ENCODE results near the gene CEACAM21. TPM values are rescaled to one million over a fixed set of nuclear protein-coding genes. Genes with fewer than 3 reads are reported as not detected.

The CEACAM21 gene
- 5.6 TPM for total RNA-seq
- 1.2 TPM for polyA plus RNA-seq (ENCODE audit: insufficient read depth, low read depth, low replicate concordance)
- long read RNA-seq, donor 1, result 0 reads
- long read RNA-seq, donor 2, result 0 reads
- long read RNA-seq, donor 3, result 0 reads
- long read RNA-seq, donor 4, result 0 reads
- long read RNA-seq, donor 5, result 0 reads
- long read RNA-seq, donor 6, partial matches to known transcripts, result 0 of 1 reads
- long read RNA-seq, donor 6, other reads (novel, unspliced or antisense), result 0 of 1 reads
- long read RNA-seq, donor 7, partial matches to known transcripts, result 0 of 4 reads
- long read RNA-seq, donor 7, other reads (novel, unspliced or antisense), result 3 of 4 reads
- long read RNA-seq, donor 8, result 0 reads
- long read RNA-seq, donor 9, result 0 reads
- long read RNA-seq, donor 10, result 0 reads

- no peak within 1 kb of the TSS for H3K9ac ChIP-seq (ENCODE audit: low read length in 3 of 3)
- H3K27ac ChIP-seq (ENCODE audit: low read depth in 2 of 2, low read length in 2 of 2), result peak within 1 kb of the TSS in 1 of 2 donors; percentile 33
- DNase-seq (peak in 1 of 5 donors; percentile 28), FAIRE-seq (no peak)
- TF ChIP-seq, protein P1, sequence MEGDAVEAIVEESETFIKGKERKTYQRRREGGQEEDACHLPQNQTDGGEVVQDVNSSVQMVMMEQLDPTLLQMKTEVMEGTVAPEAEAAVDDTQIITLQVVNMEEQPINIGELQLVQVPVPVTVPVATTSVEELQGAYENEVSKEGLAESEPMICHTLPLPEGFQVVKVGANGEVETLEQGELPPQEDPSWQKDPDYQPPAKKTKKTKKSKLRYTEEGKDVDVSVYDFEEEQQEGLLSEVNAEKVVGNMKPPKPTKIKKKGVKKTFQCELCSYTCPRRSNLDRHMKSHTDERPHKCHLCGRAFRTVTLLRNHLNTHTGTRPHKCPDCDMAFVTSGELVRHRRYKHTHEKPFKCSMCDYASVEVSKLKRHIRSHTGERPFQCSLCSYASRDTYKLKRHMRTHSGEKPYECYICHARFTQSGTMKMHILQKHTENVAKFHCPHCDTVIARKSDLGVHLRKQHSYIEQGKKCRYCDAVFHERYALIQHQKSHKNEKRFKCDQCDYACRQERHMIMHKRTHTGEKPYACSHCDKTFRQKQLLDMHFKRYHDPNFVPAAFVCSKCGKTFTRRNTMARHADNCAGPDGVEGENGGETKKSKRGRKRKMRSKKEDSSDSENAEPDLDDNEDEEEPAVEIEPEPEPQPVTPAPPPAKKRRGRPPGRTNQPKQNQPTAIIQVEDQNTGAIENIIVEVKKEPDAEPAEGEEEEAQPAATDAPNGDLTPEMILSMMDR (IDR thresholded peaks at IDR 0.05; ENCODE audit: borderline replicate concordance, extremely low read depth, insufficient read depth), result no peak
- no peak within 1 kb of the TSS for H3K4me3 ChIP-seq (ENCODE audit: low read length in 3 of 3)
- no peaks in the 10 kb centered on the region for H3K36me3 ChIP-seq (ENCODE audit: control insufficient read depth in 2 of 3, insufficient read depth in 3 of 3, low read length in 3 of 3)
- intact Hi-C loops (cut with DNase I), result loop anchor here (10.0 kb wide), 1 partner anchor 131 kb away; the partner anchor contains the start of gene ERICH4
- H3K27me3 ChIP-seq (ENCODE audit: control insufficient read depth, insufficient read depth, low read length), result no peaks in the 10 kb centered on the region
- peaks cover 0 to 3% (median 0%) of the 10 kb centered on the region in 3 donors for H3K9me3 ChIP-seq (ENCODE audit: control insufficient read depth in 2 of 3, insufficient read depth in 1 of 3, low read length in 3 of 3)
- no peaks in the 10 kb centered on the region for H3K4me1 ChIP-seq (ENCODE audit: control insufficient read depth in 2 of 3, insufficient read depth in 2 of 3, low read depth in 1 of 3, low read length in 3 of 3)
Measured at GRCh38 chr19:41575998-41576397, at the start of gene CEACAM21. TSS of gene CEACAM21 (plus strand) at chr19:41576166. CDS start at chr19:41576275, 109 bp downstream.

DNA sequence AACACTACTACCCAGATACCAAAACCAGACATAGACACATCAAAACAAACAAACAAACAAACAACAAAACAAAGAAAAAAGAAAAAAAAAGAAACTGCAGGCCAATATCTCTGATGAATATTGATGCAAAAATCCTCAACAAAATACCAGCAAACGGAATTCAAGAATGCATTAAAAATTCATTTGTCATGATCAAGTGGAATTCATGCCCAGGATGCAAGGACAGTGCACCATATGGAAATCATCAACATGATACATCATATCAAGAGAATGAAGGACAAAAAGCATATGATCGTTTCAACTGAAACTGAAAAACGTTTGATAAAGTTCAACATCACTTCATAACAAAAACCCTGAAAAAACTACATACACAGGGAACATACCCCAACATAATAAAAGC is 48.9 kb upstream of the CEACAM21 start:
- no peak for DNase-seq
- no peak overlapping the region for H3K4me3 ChIP-seq (ENCODE audit: low read length in 3 of 3)
- TF ChIP-seq, protein P1 (IDR thresholded peaks at IDR 0.05; ENCODE audit: borderline replicate concordance, extremely low read depth, insufficient read depth), result no peak
- H3K9me3 ChIP-seq (ENCODE audit: control insufficient read depth in 2 of 3, insufficient read depth in 1 of 3, low read length in 3 of 3), result no peaks in the 10 kb centered on the region
- H3K27ac ChIP-seq (ENCODE audit: low read depth in 2 of 2, low read length in 2 of 2), result no peak overlapping the region
- no peaks in the 10 kb centered on the region for H3K36me3 ChIP-seq (ENCODE audit: control insufficient read depth in 2 of 3, insufficient read depth in 3 of 3, low read length in 3 of 3)
- no peak overlapping the region for H3K9ac ChIP-seq (ENCODE audit: low read length in 3 of 3)
- no peak for FAIRE-seq
- intact Hi-C loops (cut with DNase I), result no loop called here
- H3K4me1 ChIP-seq (ENCODE audit: control insufficient read depth in 2 of 3, insufficient read depth in 2 of 3, low read depth in 1 of 3, low read length in 3 of 3), result peaks cover 0 to 4% (median 0%) of the 10 kb centered on the region in 3 donors
- H3K27me3 ChIP-seq (ENCODE audit: control insufficient read depth, insufficient read depth, low read length), result peaks cover 24% of the 10 kb centered on the region

- no peak for FAIRE-seq
Measured at GRCh38 chr19:41528106-41528505, 47.9 kb upstream of the CEACAM21 start.

More at GRCh38 chr19:41528106-41528505, 47.9 kb upstream of the CEACAM21 start:
- Histone ChIP-seq H3K27me3 (ENCODE audit: control insufficient read depth, insufficient read depth, low read length) (peaks cover 15% of the 10 kb centered on the region), H3K9ac (ENCODE audit: low read length in 3 of 3) (no peak overlapping the region), H3K4me3 (ENCODE audit: low read length in 3 of 3) (no peak overlapping the region), H3K4me1 (ENCODE audit: control insufficient read depth in 2 of 3, insufficient read depth in 2 of 3, low read depth in 1 of 3, low read length in 3 of 3) (peaks cover 0 to 4% (median 0%) of the 10 kb centered on the region in 3 donors), H3K27ac (ENCODE audit: low read depth in 2 of 2, low read length in 2 of 2) (no peak overlapping the region), H3K36me3 (ENCODE audit: control insufficient read depth in 2 of 3, insufficient read depth in 3 of 3, low read length in 3 of 3) (no peaks in the 10 kb centered on the region), H3K9me3 (ENCODE audit: control insufficient read depth in 2 of 3, insufficient read depth in 1 of 3, low read length in 3 of 3) (no peaks in the 10 kb centered on the region)
- intact Hi-C loops (cut with DNase I), result no loop called here
- TF ChIP-seq, protein P1 (IDR thresholded peaks at IDR 0.05; ENCODE audit: borderline replicate concordance, extremely low read depth, insufficient read depth), result no peak
- DNase-seq, result no peak

All from kidney (tissue), 22 donors.